Renal pelvis (tissue), 4 donors: Measurements from ENCODE around the gene DCX. TPM values are rescaled to one million over a fixed set of nuclear protein-coding genes. Genes with fewer than 3 reads are reported as not detected.
"Not testable (repeated sequence)": the region's sequence is repeated elsewhere in the genome, so short reads cannot be mapped to it uniquely, and the experiment has no call there.

Source experiments
- DNase-seq: peaks from one replicate; pipeline ENCODE4 v3.0.0-alpha.2; 2013
- polyA plus RNA-seq, 3 donors: library from polyadenylated mRNA; unstranded; fragments of 120-200 nt; gene quantifications; one replicate each; pipeline ENCODE4 v1.2.1, GENCODE V29; 2013; ENCODE audit not compliant: insufficient read length in 3 of 3

The DCX gene
- polyA plus RNA-seq, 3 donors: 2.1 to 2.5 (median 2.1) TPM

DNA sequence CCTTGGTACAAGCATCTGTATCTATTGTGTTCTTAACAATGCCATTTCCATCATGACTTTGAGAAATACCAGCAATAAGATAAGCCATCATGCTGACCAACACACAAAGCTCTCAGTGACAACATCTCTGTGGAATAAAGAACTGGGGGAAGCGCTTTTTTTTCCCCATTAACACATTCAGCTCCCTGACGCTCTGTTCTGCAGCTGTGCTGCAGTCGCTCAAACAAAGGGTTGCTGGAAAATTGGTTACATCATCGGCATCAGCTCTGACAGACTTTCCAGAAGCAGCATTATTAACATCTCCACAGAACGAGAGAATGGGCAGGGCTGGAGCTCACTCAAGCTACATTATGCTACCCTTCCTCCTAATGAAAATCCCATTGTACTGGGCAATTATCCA is 39.9 kb downstream of the DCX start:
- DNase-seq: no peak

DNA sequence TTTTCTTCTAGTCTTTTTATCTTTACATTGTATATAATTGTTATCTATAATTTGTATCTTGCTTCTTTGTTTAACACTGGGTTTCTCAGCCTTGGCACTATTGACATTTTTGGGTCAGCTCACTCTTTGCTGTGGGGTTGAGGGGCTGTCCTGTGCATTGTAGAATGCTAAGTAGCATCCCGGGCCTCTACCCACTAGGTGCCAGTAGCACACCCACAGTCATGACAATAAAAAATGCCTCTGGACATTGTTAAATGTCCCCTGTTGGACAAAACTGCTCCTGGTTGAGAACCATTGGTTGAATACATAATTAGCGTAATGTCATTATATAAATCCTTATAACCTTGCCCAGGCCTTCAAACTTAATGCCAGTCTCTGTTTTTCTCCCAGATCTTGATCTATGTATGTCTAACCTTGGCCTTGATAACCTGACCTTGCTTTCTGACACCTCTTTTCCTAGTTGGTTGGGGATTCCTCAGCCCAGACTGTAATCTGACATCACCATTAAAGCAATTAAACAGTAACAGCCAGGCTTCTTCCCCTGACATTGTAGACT is 46.1 kb downstream of the DCX start:
- no peak for DNase-seq

DNA sequence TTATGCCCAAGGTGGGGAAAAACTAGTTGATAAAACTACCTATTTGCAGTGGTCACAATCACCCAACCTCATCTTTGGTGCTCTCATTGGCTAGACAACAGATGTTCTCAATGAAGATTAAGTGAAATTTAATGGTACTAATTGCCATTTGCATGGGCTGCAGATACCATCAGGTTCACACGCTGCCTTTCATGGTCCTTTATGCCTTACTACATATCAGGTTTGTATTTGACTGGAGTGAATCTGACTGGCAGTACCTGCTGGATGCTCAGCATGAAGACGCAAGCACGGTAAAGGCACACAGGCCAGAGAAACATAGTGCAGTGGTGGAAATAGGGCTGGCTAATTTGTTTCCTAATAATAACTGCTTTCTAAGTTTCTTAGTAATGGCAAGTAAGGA is 48.3 kb downstream of the DCX start:
- DNase-seq: no peak

DNA sequence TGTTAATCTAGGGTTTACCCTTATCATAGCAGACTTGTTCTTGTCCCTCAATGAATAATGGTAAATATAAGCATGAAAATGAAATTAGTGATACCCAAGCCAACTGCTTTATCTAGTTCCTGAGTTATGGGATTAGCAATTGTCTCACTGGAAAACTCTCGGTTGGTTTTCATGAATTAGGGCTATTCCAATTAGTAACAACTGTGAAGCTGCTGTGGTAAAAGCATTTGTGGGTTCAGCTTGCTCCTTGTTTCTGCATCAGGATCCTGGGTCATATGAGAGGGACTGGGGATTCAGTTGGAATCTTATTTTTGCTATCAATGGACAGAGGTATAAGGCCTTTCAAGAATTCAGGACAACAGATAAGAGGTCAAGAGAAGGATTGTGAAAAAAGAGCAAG is 50.2 kb downstream of the DCX start:
- DNase-seq: no peak

DNA sequence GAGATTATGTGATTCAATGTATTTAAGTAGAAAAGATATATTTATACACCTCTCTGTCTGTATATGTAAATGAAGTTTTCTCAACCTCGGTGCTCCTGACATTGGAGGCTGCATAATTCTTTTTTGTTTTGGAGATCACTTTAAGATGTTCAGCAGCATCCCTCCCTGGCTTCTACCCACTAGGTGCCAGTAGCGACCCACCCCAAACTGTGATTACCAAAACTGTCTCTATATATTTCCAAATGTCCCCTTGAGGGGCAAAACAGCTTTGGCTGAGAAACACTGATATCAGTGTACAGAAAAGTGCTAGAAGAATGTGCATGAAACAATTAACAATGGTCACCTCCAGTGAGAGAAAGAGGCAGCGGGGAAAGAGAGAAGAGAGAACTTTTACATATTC is 51.2 kb downstream of the DCX start:
- DNase-seq: no peak

DNA sequence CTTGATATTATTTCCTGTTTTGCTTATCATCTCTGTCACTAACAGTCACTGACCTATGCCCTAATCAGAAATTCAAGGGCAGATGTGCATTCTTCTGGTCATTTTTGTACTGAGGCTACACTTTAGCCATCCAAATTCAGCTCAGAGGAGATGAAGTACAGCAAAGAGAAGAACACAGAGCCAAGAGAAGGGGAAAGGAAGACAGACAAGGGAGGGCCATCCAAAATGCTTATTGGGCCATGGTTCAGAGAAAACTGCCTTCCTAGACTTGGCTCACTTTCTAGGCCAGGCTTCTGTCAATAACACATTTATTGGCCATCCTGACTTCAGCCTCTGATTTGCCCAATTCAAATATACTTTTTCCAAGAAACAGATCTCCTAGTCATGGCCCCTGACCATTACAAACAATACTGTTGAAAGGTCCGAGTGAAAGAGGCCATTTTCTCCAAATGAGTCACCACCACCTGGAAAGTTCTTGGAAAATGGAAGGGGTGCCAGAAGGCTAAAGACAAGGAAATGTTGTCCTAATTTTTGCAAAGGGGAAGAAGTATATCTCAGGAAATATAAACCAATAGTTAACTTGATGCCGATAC is 56.4 kb downstream of the DCX start:
- DNase-seq: no peak

DNA sequence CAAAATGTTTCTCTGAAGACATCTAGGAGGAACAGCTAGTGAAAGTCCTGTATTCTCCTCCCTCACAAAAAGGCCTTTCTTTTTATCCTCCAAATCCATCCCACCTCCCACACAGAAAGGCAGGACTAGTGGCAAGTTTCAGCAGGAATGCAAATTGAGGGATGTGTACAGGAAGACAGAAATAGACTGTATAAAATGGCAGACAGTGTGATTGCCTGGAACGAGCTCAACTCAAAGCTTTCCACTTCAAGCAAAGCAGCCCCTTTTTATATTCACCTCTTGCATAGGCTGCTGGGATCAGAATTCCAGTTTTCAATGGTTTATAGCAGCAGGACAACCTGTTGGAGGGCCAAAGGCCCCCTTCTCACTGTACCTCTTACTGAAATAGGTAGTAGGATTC is 57.5 kb downstream of the DCX start:
- no peak for DNase-seq

DNA sequence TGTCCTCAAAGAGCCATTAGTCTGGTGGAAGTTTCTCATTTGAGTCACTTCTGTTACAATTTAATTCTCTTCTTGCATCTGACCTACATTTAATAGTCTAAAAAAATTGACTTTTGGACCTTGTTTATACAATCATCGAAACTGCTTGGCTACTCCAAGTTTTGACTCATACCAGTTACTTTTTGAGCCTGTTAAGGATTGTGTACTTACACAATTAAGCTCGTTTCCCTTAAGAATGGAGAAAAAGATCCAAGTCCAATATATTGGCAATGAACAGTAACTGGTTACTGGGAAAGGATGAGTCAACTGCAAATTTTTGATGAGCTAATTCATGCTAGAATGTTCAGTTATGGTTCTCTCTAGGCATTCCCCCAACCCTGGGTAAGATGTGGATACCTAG is 58.2 kb downstream of the DCX start:
- DNase-seq: no peak

DNA sequence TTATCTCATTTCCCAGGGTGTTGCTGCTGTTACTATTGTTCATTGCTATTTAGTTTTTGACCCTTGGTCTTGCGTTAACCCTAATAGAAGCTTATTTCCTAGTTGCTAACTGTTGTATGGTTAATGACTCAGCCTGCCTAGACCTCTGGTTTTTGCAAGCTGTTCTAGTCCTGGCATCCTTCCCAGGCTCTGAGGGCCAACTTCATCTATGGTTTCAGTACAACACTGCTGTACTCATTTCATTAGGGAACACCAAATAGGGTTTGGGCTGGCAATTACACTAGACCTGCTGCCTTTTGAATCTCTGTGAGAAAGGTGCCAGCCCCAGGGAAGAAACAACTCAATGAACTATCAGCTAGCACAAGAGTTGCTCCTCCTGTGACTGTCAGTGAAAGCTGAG is 59.6 kb downstream of the DCX start:
- no peak for DNase-seq

DNA sequence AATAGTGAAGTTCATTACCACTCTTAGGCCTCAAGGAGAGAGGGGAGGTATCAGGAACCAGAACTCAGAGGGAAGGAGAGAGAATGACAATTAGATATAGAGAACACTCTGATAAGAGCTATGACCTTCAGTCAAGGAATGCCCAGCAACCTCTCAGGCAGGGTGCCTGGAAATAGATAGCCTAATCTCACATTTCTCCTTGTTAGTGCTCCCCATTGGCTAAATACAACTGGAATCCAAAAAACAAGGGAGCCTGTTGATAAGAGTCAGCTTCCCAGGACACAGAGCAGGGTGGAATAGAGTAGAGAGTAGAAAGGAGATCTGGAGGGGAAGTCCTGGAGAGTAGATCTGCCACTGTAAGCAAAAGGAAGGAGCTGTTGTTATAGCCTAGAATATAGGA is 62.1 kb downstream of the DCX start:
- DNase-seq: no peak

DNA sequence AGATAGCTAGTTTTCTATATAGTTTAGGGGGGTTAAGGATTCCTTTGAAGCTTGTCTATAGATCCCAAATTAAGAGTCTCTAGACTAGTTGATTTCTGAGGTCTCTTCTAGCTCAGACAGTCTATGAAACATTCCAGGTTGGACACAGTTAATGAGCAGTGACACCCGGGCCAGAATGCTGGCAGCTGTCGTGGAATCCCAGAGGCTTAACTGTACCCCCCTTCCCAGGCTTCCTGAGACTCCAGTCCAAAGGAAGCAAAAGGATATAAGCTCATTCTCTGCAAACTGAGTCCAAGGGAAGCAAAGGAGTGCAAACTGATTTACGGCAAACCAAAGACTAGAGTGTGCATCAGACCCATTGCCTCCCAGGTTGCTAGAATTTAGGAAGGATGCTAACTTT is 62.9 kb downstream of the DCX start:
- DNase-seq: no peak

DNA sequence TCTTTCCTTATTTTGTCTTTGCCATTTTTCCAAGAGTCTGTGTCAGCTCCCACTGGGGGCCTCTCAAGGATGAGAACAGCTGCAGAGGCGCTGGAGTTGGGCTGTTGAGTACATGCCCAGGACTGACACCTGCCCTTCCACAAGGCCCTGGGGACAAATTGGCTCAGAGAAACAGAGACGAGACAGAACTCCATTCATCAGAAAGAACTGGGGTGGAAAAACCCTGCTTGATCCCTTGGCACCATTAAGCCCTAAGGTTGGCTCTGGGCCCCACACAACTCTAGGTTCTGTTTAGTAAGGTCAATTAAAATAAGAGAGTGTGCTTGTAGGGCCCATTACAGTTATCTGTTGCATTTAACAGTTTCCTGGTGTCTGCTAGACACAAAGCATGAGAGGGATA is 63.6 kb downstream of the DCX start:
- DNase-seq: no peak

DNA sequence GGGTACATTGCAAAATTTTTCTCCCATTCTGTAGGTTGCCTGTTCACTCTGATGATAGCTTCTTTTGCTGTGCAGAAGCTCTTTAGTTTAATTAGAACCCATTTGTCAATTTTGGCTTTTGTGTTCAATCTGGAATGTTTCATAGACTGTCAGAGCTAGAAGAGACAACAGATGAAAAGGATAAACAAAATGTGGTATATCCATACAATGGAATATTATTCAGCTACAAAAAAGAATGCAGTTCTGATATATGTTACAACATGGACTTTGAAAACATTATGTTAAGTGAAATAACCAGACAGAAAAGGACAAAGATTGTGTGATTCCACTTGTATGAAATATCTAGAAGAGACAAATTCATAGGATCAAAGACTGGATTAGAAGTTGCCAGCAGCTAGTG is 65.8 kb downstream of the DCX start:
- DNase-seq: not testable (repeated sequence)

DNA sequence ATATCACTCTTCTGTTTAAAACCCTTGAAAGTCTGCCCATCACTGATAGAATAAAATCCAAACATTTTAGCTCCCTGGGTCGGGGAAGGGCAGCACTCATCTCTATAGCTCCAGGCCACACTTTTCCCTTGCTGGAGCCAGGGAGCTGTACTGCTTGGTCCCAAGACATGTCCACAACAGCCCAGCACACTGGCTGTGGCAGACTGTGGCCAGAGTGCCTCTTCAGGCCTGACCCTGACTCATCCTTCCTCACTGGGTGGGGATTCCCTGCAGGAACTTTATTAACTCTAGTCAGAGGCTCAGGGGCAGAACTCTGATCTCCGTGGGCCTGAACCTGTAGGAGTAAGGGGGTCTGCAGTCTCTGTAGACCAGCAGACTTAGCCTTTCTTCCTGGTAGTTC is 71.9 kb downstream of the DCX start:
- DNase-seq: no peak

DNA sequence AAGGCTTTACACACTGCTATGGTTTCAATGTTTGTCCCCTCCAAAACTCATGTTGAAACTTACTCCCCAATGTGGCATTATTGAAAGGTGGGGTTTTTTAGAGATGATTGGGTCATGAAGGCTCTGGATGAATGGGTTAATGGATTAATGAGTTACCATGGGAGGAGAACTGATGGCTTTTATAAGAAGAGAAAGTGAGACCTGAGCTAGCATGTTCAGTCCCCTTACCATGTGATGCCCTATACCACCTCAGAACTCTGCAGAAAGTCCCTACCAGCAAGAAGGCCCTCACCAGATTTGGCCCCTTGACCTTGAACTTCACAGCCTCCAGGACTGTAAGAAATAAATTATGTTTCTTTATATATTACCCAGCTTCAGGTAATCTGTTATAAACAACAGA is 72.8 kb downstream of the DCX start:
- no peak for DNase-seq

DNA sequence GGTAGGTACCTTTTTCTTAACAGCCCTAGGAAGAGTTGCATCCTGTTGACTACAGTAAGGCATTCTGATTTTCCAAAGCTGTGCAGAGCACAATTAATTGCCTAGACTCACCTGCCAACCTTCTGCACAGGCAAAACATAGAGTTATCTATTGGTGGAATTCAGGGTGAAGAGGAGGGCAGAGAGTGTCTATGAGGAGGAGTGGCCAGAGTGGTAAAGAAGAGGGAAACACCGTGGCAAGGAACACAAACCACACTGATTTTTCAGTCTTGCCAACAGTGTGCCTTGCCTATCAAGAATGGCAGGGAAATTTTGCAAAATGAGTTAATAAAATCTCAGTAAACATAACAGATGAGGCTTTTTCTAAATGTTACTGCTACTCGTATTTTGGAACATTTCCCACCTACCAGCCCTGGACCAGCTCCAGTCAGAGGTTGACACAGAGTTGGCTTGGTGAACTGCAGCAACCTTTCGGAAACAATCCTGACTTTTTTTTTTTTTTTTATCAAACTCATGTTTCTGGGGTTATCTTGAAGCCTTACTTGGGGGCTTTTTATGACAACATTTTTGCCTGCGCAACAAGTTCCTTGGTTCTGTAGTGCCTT is 73.8 kb downstream of the DCX start:
- DNase-seq: no peak

DNA sequence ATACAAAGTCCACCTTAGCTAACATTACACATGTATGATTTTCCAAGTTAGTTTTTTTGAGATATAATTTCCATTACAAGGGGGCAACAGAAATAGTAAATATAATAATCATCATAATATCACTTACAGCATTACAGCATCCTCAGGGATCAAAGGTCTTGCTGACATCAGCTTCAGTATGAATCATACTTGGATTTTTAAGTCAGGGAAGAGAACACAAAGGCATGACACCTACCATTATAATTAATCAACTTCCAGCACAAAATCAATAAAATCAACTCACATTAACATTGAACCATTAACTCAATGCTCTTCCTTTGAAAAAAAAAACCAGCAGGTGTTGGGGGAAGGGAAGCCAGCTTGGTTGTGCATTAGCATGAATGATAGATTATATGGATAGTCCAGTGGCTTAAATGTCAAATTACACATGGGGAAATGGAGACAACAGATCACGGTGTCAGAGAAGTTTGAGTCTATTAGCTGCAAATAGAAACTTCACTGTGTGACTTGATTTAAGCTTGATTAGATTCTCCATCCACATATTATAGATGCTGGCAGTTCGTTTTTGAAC is 74.8 kb downstream of the DCX start:
- no peak for DNase-seq

DNA sequence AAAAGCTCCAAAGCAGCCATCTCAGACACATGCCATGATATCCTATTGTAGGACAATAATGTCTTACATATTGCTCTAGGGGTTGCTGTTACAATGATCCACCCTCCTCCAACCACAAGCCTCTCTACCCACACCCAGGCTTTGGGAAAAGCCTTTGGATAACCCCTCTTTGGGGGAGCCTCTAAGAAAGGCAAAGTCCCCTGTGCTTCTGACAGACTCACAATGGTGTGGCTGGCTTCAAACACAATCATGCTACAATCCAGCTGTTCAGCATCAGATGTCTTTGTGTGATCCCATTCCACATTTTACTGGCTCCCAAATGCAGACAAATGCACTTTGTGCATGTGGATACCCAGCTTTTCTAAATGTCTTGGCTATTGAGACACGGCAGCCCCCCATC is 75.9 kb downstream of the DCX start:
- no peak for DNase-seq

DNA sequence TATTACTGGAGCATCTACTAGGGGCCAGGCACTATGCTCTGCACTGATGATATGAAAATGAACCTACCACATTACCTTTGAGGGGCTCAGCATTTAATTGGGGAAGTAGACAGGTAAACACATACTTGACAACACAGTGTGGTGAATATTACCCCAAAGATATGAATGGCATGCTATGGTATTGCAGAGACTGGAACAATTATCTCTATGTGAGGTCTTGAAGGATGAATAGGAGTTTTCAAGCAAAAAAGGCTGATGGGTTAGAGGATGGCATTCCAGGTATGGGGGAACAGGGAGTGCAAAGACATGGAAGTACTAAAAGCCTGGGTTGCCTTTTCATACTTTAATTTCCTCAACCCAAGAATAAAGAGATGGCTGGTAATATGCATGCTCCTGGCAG is 82.6 kb downstream of the DCX start:
- no peak for DNase-seq

DNA sequence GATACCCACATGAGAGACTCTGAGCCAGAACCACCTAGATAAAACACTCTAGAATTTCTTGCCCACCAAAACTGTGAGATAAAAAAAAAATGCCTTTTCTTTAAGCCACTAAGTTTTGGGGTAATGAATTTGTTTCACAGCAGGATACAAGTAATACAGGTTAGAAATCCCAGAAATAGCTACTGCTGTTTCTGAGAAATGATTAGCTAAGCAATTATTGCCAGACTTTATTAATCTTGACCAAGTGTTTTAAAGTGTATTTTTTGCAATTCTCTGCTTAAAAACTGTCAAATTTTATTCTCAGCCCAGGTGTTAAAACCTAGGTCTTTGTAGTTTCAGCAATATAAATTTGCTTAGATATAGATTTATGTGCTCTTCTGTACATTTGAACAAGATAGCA is 83.1 kb downstream of the DCX start:
- DNase-seq: no peak

DNA sequence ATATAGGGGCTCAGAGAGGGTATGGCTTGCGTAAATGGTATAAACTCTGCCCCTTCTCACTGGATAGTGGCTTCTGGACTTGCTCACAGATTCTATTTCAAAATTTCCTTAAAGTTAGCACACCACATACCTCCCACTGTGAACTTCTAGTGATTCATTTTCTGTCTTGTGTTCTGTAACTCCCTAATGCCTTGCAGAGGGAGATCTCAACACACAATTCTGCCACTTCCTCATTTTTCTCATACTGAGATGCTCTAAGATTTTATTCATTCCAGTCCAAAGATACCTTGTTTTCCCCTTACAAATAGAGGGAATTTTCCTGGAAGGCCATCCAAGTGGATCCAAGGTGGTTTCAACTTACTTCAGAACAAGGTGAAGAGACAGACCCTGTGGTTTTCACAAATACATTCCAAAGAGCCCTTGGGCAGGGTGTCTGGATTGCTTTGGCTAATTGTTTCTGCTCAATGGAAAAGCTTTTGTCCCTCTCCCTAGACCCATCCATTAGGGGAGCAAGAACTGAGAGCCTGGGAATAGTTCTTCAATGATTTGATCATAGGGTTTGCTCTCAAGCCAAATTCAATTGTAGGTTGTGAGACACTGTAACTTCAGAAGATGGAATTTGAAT is 89.6 kb downstream of the DCX start:
- no peak for DNase-seq

DNA sequence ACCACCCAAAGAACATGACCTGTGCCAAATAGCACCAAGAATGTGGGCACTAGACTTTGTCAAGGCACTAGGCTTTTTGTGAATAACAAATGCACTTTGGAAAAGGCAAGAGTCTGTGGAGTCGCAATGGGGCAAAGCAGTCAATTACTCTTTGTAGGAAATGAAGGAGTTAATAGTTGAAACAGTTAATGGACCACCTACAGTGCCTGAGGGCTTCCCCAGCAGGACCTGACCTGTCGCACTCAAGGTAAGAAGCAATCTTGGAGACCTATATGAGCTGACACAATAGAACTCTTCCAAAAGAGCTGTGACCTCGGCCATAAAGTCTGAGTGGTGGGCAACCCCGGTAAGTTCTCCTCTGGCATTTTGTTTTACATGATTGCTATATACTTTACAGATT is 92.5 kb downstream of the DCX start:
- no peak for DNase-seq

DNA sequence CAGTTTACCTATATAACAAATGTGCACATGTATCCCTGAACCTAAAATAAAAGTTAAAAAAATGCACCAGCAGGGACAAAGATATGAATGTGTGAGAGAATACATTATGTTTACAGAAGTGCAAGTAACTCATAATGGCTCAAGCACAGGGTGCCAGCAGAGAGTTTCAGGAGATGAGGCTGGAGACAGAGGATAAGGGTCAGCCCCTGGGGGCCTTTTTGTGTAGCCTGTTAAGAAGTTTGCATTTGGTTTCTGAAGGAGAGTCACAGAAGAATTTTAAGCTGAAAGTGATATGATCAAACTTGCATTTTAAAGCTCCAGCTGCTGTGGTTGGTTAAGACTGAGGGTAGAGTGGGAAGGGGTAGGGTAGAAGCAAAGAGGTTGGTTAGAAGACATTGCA is 93.1 kb downstream of the DCX start:
- DNase-seq: no peak
